WI38 (cell line): ENCODE results near the gene NSD1.

Experiments used
- H3K4me3 ChIP-seq: 2 replicates; pipeline ENCODE4 v1.5.1; 2011; ENCODE audit warnings: low read depth, mild to moderate bottlenecking, control low read depth, low read length
- CTCF ChIP-seq: IDR thresholded peaks from 2 replicates; pipeline ENCODE4 v1.5.1; 2012; ENCODE audit warnings: low read depth, mild to moderate bottlenecking, control low read depth, low read length

NSD1 gene

GRCh38 chr5:177122566-177122965, 11.0 kb upstream of the NSD1 start:
- H3K4me3 ChIP-seq, result no peak overlapping the region
- TF ChIP-seq CTCF, result no peak

GRCh38 chr5:177123789-177124485, 9.6 kb upstream of the NSD1 start:
- TF ChIP-seq CTCF, result no peak
- H3K4me3 ChIP-seq, result no peak overlapping the region

GRCh38 chr5:177124486-177124991, 9.0 kb upstream of the NSD1 start:
- TF ChIP-seq CTCF, result no peak
- no peak overlapping the region for H3K4me3 ChIP-seq

- TF ChIP-seq CTCF, result no peak
- H3K4me3 ChIP-seq, result no peak overlapping the region
Observed at GRCh38 chr5:177126771-177127170, 6.8 kb upstream of the NSD1 start.

- TF ChIP-seq CTCF, result no peak
- H3K4me3 ChIP-seq, result no peak overlapping the region
Observed at GRCh38 chr5:177128551-177128981, 5.0 kb upstream of the NSD1 start.

- H3K4me3 ChIP-seq, result no peak overlapping the region
- TF ChIP-seq CTCF, result no peak
Observed at GRCh38 chr5:177130211-177131018, 3.2 kb upstream of the NSD1 start.

GRCh38 chr5:177131019-177131320, 2.6 kb upstream of the NSD1 start:
- no peak overlapping the region for H3K4me3 ChIP-seq
- no peak for TF ChIP-seq CTCF
